OCI-LY7 (cell line): Measurements from ENCODE around the gene ATP5F1D. TPM values are rescaled to one million over a fixed set of nuclear protein-coding genes. Genes with fewer than 3 reads are reported as not detected.

Experiments
- BruUV-seq: library from RNA; stranded (reverse); fragments of 400-500 nt; replicated peaks from 2 replicates; lab custom pipeline; 2021; lab: Mats Ljungman, UMichigan
- CTCF ChIA-PET: fragments of 300-600 bp; sonication (Branson Sonifier 250); formaldehyde crosslinking; loops from one replicate; lab custom pipeline; 2022; ENCODE audit warnings: antibody characterized with exemption; ENCODE audit not compliant: unreplicated experiment; lab: Charles Lee
- POLR2A ChIA-PET: fragments of 300-600 bp; sonication (Branson Sonifier 250); formaldehyde crosslinking; loops from one replicate; lab custom pipeline; 2022; ENCODE audit warnings: antibody characterized with exemption; lab: Charles Lee
- DNase-seq: peaks from one replicate; pipeline ENCODE4 v3.0.0-alpha.2; 2015; ENCODE audit warnings: low spot score
- H2AFZ ChIP-seq: fragments of 200-600 bp; sonication (generic), shearing (Covaris generic); 2 replicates; pipeline ENCODE4 v1.6.1; 2014; ENCODE audit warnings: mild to moderate bottlenecking, antibody characterized with exemption, low read length, moderate library complexity
- H3K27ac ChIP-seq: fragments of 200-600 bp; sonication (generic); 2 replicates; pipeline ENCODE4 v1.5.1; 2014; ENCODE audit warnings: mixed run types, low read depth, mild to moderate bottlenecking, moderate library complexity, low read length, inconsistent platforms; ENCODE audit not compliant: poor library complexity, severe bottlenecking
- H3K36me3 ChIP-seq: fragments of 200-600 bp; sonication (generic); 2 replicates; pipeline ENCODE4 v1.6.1; 2014; ENCODE audit warnings: mild to moderate bottlenecking, antibody characterized with exemption, low read length, moderate library complexity, mixed read lengths; ENCODE audit not compliant: insufficient read depth
- H3K4me1 ChIP-seq: fragments of 200-600 bp; sonication (generic); 2 replicates; pipeline ENCODE4 v1.5.1; 2014; ENCODE audit warnings: mild to moderate bottlenecking, low read length; ENCODE audit not compliant: insufficient read depth, poor library complexity, severe bottlenecking
- H3K4me2 ChIP-seq: fragments of 200-600 bp; sonication (generic); 2 replicates; pipeline ENCODE4 v1.6.1; 2014; ENCODE audit warnings: mild to moderate bottlenecking, low read length
- H3K4me3 ChIP-seq: fragments of 200-600 bp; sonication (generic); 2 replicates; pipeline ENCODE4 v1.5.1; 2014; ENCODE audit warnings: mild to moderate bottlenecking, low read depth, low read length; ENCODE audit not compliant: poor library complexity, severe bottlenecking
- H3K79me2 ChIP-seq: fragments of 200-600 bp; sonication (generic); 2 replicates; pipeline ENCODE4 v1.6.1; 2016; ENCODE audit warnings: low read depth, mild to moderate bottlenecking, low read length, moderate library complexity, mixed read lengths; ENCODE audit not compliant: insufficient read depth
- H3K9me2 ChIP-seq: fragments of 200-600 bp; sonication (generic); 2 replicates; pipeline ENCODE4 v1.6.1; 2016; ENCODE audit warnings: mild to moderate bottlenecking, low read length, mixed read lengths; ENCODE audit not compliant: insufficient read depth
- H3K9me3 ChIP-seq: fragments of 200-600 bp; sonication (generic); 2 replicates; pipeline ENCODE4 v1.6.1; 2014; ENCODE audit warnings: mild to moderate bottlenecking, mixed run types, low read length, mixed read lengths
- H4K20me1 ChIP-seq: fragments of 200-600 bp; sonication (generic); 2 replicates; pipeline ENCODE4 v1.6.1; 2014; ENCODE audit warnings: mild to moderate bottlenecking, antibody characterized with exemption, low read length, moderate library complexity, mixed read lengths; ENCODE audit not compliant: insufficient read depth
- CTCF ChIP-seq: fragments of 200-600 bp; sonication (generic); conservative IDR thresholded peaks from 2 replicates; pipeline ENCODE4 v1.5.1; 2014; ENCODE audit warnings: mild to moderate bottlenecking, antibody characterized with exemption, low read length, moderate library complexity, mixed read lengths
- EZH2phosphoT487 ChIP-seq: fragments of 200-600 bp; sonication (generic); IDR thresholded peaks from 2 replicates; pipeline ENCODE4 v1.6.1; 2018; ENCODE audit warnings: low read depth, borderline replicate concordance, mild to moderate bottlenecking, mixed run types, antibody characterized with exemption, low read length, moderate library complexity, mixed read lengths
- intact Hi-C: fragments of 100-400 bp; cut with micrococcal nuclease; formaldehyde crosslinking; loops from one replicate; pipeline ENCODE4 v1.10.0; 2022; ENCODE audit not compliant: unreplicated experiment
- total RNA-seq, 2 experiments: library from RNA; depleted of rRNA in 1 of 2; stranded (reverse); fragments of >200 nt in 1 of 2; shearing (Covaris generic) in 1 of 2; gene quantifications; 2 replicates each; pipeline ENCODE4 v1.2.3, GENCODE V29; 2014 to 2022

ATP5F1D gene
- total RNA-seq, 2 experiments from 2014 or later, result 51.8 to 266 TPM

- TF ChIP-seq CTCF, result no peak
- TF ChIP-seq EZH2phosphoT487, result no peak
- no peak overlapping the region for H3K4me3 ChIP-seq
- ChIA-PET CTCF (no interaction called here), POLR2A (interaction anchor here (0.6 kb wide), 1 partner anchor 192 kb away, joined by 5 read pairs; no protein-coding TSS in a partner anchor)
- H3K4me1 ChIP-seq, result peaks cover 58% of the 10 kb centered on the region
- intact Hi-C loops, result no loop called here
- peaks cover 32% of the 10 kb centered on the region; the same call in 1 of the 2 replicates for H3K79me2 ChIP-seq
- peaks cover 61% of the 10 kb centered on the region for H3K36me3 ChIP-seq
- no peak overlapping the region for H3K4me2 ChIP-seq
- no peaks in the 10 kb centered on the region for H3K9me3 ChIP-seq
- H3K9me2 ChIP-seq, result no peaks in the 10 kb centered on the region
- DNase-seq, result no peak
- peak overlapping the region; percentile 87 for H3K27ac ChIP-seq
- 0 out of 2 replicates have a peak, but pooled peaks cover 7% of the 10 kb centered on the region for H4K20me1 ChIP-seq
- no TSS peak for BruUV-seq
- no peak overlapping the region for H2AFZ ChIP-seq
These were observed 15.3 kb downstream of the ATP5F1D start for GRCh38 chr19:1256646-1257474.

- no peak for DNase-seq
- Histone ChIP-seq H3K9me3 (no peaks in the 10 kb centered on the region), H3K4me2 (peak overlapping the region; percentile 90), H4K20me1 (0 out of 2 replicates have a peak, but pooled peaks cover 7% of the 10 kb centered on the region), H3K36me3 (peaks cover 54% of the 10 kb centered on the region), H2AFZ (no peak overlapping the region), H3K9me2 (no peaks in the 10 kb centered on the region), H3K4me1 (peaks cover 54% of the 10 kb centered on the region), H3K4me3 (peak overlapping the region; percentile 78), H3K79me2 (peaks cover 31% of the 10 kb centered on the region; the same call in 1 of the 2 replicates), H3K27ac (peak overlapping the region; percentile 87)
- no peak for TF ChIP-seq CTCF
- TF ChIP-seq EZH2phosphoT487, result no peak
- BruUV-seq, result no TSS peak
- ChIA-PET CTCF (no interaction called here), POLR2A (no interaction called here)
- intact Hi-C loops, result no loop called here
These were observed 16.1 kb downstream of the ATP5F1D start for GRCh38 chr19:1257475-1258162.
